Pancreas (tissue), 10 donors: Measurements from ENCODE around the gene ABCA7. TPM values are rescaled to one million over a fixed set of nuclear protein-coding genes. Genes with fewer than 3 reads are reported as not detected.

Experiments used
- ATAC-seq, 4 donors: fragments of 200-7000 bp; cut with Tn5 transposase; one replicate each; pipeline versions ENCODE4 v1.8.0 to v1.9.1; 2020; ENCODE audit warnings: mild to moderate bottlenecking in 4 of 4, moderate library complexity in 4 of 4
- DNase-seq, 6 donors: peaks; one replicate each; pipeline ENCODE4 v3.0.0-alpha.2; 2020
- FAIRE-seq: peaks from 2 replicates; lab custom pipeline; 2012; peaks lifted over from hg19 to GRCh38; lab: Jason Lieb, UNC
- H3K27ac ChIP-seq, 4 donors: fragments of 200-600 bp; sonication (generic); 1 replicate in 3 of 4; 2 replicates in 1 of 4; pipeline versions ENCODE4 v1.5.0 to v1.8.0; 2020
- H3K27me3 ChIP-seq, 4 donors: fragments of 200-600 bp; one replicate each; pipeline ENCODE4 v1.8.0; 2021
- H3K36me3 ChIP-seq, 3 donors: fragments of 200-600 bp; sonication (generic) in 1 of 3; one replicate each; pipeline versions ENCODE4 v1.5.0 to v1.8.0; 2020 to 2021
- H3K4me1 ChIP-seq, 3 donors: fragments of 200-600 bp; one replicate each; pipeline ENCODE4 v1.8.0; 2021
- H3K4me3 ChIP-seq, 4 donors: fragments of 200-600 bp; sonication (generic) in 2 of 4; one replicate each; pipeline versions ENCODE4 v1.5.0 to v1.8.0; 2020 to 2021
- H3K9me3 ChIP-seq, 4 donors: fragments of 200-600 bp; one replicate each; pipeline ENCODE4 v1.8.0; 2021
- WGBS, 2 donors: extraction: QIAGEN DNeasy Blood & Tissue Kit; methylation state at CpG; one replicate each; pipeline ENCODE4 v1.1.7; 2013; 5-methylcytosine and 5-hydroxymethylcytosine counted together
- intact Hi-C, 3 donors: fragments of 100-400 bp; cut with DNase I; formaldehyde crosslinking; loops; one replicate each; pipeline versions ENCODE4 v1.11.1 to v1.14.2; 2022
- polyA plus RNA-seq, 2 donors: library from polyadenylated mRNA; stranded (reverse); fragments of 200-250 nt; gene quantifications; one replicate each; pipeline ENCODE4 v1.2.3, GENCODE V29; 2013
- total RNA-seq, 6 donors: library from RNA; stranded (reverse); fragmentation: NEBNext Ultra II Directional in 4 of 6; extraction: Animal tissue kit (Norgen Biotek cat#: 25700) in 4 of 6; gene quantifications; one replicate each; pipeline versions ENCODE4 v1.2.1 to v1.2.4, GENCODE V29; 2021 to 2023
- TF ChIP-seq, protein P1 (sequence below), 4 donors: fragments of 200-600 bp; sonication (generic) in 3 of 4; IDR thresholded peaks; one replicate each; pipeline versions ENCODE4 v1.5.0 to v1.8.0; 2021; ENCODE audit warnings: antibody characterized with exemption in 4 of 4
- donor health status: healthy with polysubstance abuse.
- donor health status: DM: no; HTN: no; CAD: no; lungs with moderate emphysema.
- donor health status: DM: no; HTN: no; CAD: no.
- donor health status: control.
- donor health status: control.
- donor health status: Bipolar disorder and iron deficiency.
- donor health status: DM: yes; HTN: yes; CAD: no.
- donor health status: DM: no; HTN: no; CAD: no.
- donor health status: DM: no; HTN: no; CAD: no.
- donor health status: DM: yes; HTN: yes; CAD: no.

The ABCA7 gene
- total and polyA plus RNA-seq, 8 donors = 6.9 to 131 (median 17.8) TPM

DNA sequence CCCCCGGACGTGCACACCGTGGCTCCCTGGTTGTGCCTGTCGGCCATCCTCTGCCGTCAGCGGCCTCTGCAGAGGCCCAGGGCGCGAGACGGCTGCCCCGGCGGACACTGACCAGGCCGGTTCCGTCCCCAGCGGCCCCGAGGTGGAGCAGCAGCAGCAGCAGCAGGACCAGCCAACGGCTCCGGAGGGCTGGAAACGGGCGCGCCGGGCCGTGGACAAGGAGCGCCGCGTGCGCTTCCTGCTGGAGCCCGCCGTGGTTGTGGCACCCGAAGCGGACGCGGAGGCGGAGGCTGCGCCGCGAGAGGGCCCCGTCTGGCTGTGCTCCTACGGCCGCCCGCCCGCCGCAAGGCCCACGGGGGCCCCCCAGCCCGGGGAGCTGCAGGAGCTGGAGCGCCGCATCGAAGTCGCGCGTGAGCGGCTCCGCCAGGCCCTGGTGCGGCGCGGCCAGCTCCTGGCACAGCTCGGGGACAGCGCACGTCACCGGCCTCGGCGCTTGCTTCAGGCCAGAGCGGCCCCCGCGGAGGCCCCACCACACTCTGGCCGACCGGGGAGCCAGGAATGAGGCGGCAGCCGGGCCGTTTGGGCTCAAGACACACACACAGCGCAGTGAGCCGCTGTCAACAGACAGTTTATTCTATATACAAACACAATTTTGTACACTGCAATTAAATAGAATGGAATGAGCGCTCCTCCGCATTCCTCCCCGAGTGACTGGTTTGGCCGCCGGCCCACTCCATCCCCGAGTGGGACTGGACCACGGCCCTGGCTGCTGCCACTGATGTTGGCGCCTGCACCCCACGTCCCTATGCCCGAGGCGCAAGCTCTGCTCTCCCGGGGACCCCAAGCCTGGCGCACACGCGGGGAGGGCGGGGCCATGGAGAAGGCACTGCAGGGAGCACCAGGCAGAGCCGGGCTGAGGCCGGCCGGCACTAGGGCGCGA, 30.6 kb upstream of the ABCA7 start:
- Histone ChIP-seq H3K36me3 (peaks cover 0 to 49% (median 21%) of the 10 kb centered on the region in 3 donors), H3K27ac (no peak overlapping the region), H3K27me3 (no peaks in the 10 kb centered on the region), H3K4me3 (no peak overlapping the region), H3K9me3 (no peaks in the 10 kb centered on the region), H3K4me1 (no peaks in the 10 kb centered on the region)
- intact Hi-C loops = no loop called here
- FAIRE-seq (no peak), DNase-seq (peak in 3 of 6 donors; percentile 42 to 82 (median 59)), ATAC-seq (peak in 2 of 4 donors; percentile 2 to 17)
- WGBS, 2 donors = 88 to 90% methylated on average over 86 to 92 of the region's 92 CpGs
- TF ChIP-seq, protein P1, sequence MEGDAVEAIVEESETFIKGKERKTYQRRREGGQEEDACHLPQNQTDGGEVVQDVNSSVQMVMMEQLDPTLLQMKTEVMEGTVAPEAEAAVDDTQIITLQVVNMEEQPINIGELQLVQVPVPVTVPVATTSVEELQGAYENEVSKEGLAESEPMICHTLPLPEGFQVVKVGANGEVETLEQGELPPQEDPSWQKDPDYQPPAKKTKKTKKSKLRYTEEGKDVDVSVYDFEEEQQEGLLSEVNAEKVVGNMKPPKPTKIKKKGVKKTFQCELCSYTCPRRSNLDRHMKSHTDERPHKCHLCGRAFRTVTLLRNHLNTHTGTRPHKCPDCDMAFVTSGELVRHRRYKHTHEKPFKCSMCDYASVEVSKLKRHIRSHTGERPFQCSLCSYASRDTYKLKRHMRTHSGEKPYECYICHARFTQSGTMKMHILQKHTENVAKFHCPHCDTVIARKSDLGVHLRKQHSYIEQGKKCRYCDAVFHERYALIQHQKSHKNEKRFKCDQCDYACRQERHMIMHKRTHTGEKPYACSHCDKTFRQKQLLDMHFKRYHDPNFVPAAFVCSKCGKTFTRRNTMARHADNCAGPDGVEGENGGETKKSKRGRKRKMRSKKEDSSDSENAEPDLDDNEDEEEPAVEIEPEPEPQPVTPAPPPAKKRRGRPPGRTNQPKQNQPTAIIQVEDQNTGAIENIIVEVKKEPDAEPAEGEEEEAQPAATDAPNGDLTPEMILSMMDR (IDR thresholded peaks at IDR 0.05) = no peak

DNA sequence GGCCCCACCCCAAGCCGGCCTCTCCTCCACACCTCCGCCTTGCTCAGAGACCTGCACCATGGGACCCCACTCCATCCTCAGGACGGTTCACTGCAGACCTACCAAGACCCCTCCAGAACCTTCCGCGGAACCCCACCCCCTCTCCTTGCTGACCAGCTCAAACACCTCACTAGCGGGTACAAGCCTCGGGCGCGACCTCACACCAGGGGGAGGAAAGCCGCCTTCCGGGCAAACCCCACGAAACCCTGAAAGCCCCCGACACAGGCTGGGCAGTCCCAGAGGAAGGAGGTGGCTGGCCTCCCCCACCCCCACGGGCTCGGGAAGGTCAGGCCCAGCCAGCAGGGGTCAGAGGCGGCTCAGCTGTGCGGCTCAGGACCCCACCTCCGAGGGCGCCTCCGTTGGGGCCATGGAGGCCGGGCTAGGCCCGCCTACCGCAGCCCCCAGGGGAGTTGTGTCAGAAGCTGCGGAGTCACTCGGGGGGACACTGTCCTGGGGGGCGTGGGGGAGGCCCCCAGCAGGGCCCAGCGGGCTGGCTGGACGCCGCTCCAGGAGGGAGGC, 29.8 kb upstream of the ABCA7 start:
- TF ChIP-seq, protein P1 (IDR thresholded peaks at IDR 0.05) = no peak
- peaks cover 0 to 49% (median 21%) of the 10 kb centered on the region in 3 donors for H3K36me3 ChIP-seq
- H3K4me1 ChIP-seq = no peaks in the 10 kb centered on the region
- ATAC-seq = no peak
- H3K4me3 ChIP-seq = no peak overlapping the region
- WGBS, 2 donors = 88 to 91% methylated on average over 28 to 29 of the region's 29 CpGs
- peak in 3 of 6 donors; percentile 42 to 77 (median 56) for DNase-seq
- no peaks in the 10 kb centered on the region for H3K9me3 ChIP-seq
- intact Hi-C loops = no loop called here
- FAIRE-seq = no peak
- H3K27ac ChIP-seq = no peak overlapping the region
- H3K27me3 ChIP-seq = no peaks in the 10 kb centered on the region

DNA sequence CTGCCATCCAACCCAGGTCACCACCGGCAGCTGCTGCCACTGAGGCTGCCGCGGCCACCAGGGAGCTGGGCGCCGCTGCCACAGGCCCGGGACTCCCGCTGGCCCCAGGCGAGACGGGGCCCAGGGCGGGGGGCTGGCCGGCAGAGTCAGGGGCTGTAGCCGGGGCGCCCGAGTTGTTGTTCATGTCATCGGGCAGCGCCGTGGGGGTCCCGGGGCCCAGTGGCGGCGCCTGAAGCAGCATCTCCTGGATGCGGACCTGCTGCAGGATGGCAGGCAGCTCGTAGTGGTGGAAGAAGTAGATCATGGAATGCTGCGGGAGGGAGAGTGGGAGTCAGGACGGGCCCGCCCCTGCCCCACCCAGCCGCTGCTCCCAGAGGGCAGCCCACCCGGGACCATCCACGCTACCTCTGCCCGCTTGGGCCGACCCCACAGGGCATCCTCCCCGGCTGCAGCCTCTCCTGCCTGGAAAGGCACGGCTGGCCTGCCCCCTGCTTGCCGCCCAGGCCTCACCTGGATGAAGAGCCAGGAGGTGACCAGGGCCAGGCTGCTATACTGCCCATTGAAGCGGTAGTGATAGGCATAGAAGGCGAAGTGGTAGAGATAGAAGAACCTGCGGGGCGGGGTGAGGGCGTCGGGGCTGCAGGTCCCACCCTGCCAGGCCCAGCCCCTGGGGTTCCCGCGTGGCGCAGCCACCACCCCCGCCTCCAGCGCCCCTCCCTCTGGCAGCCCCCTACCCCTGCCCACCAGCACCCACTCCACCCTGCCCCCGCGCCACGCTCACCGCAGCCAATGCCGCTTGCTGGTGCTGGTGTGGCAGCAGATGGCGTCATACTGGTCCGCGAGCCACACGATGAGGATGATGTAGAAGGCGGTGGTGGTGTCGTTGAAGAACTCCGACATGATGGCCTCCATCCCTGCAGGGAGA, 29.1 kb upstream of the ABCA7 start:
- no peaks in the 10 kb centered on the region for H3K9me3 ChIP-seq
- ATAC-seq = no peak
- DNase-seq = peak in 3 of 6 donors; percentile 48 to 78 (median 56)
- no peaks in the 10 kb centered on the region for H3K27me3 ChIP-seq
- 93 to 94% methylated on average over 49 to 56 of the region's 56 CpGs for WGBS, 2 donors
- H3K27ac ChIP-seq = no peak overlapping the region
- intact Hi-C loops = no loop called here
- FAIRE-seq = no peak
- TF ChIP-seq, protein P1 (IDR thresholded peaks at IDR 0.05) = no peak
- H3K4me3 ChIP-seq = no peak overlapping the region
- H3K36me3 ChIP-seq = peaks cover 0 to 49% (median 21%) of the 10 kb centered on the region in 3 donors
- H3K4me1 ChIP-seq = peaks cover 0 to 1% (median 0%) of the 10 kb centered on the region in 3 donors

DNA sequence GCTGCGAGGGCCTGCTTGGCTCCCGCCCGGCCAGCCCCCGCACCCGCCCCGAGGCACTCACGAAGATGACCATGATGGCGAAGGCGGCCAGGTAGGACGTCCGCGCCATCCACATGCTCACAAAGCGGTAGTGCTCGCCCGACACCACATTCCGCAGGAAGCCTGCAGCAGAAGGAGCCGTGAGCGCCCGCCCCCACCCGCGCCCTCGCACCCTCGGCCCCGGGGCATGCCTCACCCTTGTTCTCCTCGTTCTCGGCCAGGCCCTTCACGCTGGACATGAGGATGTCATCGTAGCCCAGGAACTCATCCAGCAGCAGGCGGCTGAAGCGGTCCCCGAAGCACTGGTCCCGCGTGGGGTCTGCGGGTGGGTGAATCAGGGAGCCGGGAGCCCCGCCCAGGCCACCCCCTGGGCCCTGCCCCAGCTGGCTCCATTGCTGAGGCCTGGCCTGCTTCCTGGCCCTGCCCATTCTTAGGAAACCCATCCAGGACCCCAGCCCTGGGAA, 28.0 kb upstream of the ABCA7 start:
- H3K9me3 ChIP-seq = no peaks in the 10 kb centered on the region
- 96 to 97% methylated on average over 36 of the region's 36 CpGs for WGBS, 2 donors
- no peaks in the 10 kb centered on the region for H3K27me3 ChIP-seq
- intact Hi-C loops = no loop called here
- H3K4me1 ChIP-seq = peaks cover 9 to 10% (median 10%) of the 10 kb centered on the region in 3 donors
- DNase-seq = peak in 2 of 6 donors; percentile 31 to 64
- peaks cover 0 to 49% (median 21%) of the 10 kb centered on the region in 3 donors for H3K36me3 ChIP-seq
- ATAC-seq = no peak
- no peak for FAIRE-seq
- H3K27ac ChIP-seq = no peak overlapping the region
- TF ChIP-seq, protein P1 (IDR thresholded peaks at IDR 0.05) = no peak
- no peak overlapping the region for H3K4me3 ChIP-seq
